Stomach smooth muscle (tissue), 2 donors: Measurements from ENCODE around the gene SPATA46.

Experiments used
- H3K27ac ChIP-seq: one replicate; pipeline ENCODE4 v1.7.0; 2013; ENCODE audit warnings: mild to moderate bottlenecking, low read length, inconsistent platforms
- H3K27me3 ChIP-seq, 2 donors: one replicate each; pipeline ENCODE4 v1.7.0; 2013; ENCODE audit warnings: low read length in 2 of 2; ENCODE audit not compliant: insufficient read depth in 2 of 2, control insufficient read depth in 1 of 2
- H3K36me3 ChIP-seq, 2 donors: one replicate each; pipeline ENCODE4 v1.7.0; 2013; ENCODE audit warnings: low read length in 2 of 2; ENCODE audit not compliant: control insufficient read depth in 2 of 2, insufficient read depth in 2 of 2
- H3K4me1 ChIP-seq: one replicate; pipeline ENCODE4 v1.7.0; 2013; ENCODE audit warnings: low read length; ENCODE audit not compliant: control insufficient read depth, insufficient read depth
- H3K4me3 ChIP-seq, 2 donors: one replicate each; pipeline ENCODE4 v1.7.0; 2013; ENCODE audit warnings: low read length in 2 of 2
- H3K9ac ChIP-seq, 2 donors: one replicate each; pipeline ENCODE4 v1.7.0; 2013; ENCODE audit warnings: low read length in 2 of 2, mild to moderate bottlenecking in 1 of 2
- H3K9me3 ChIP-seq, 2 donors: one replicate each; pipeline ENCODE4 v1.7.0; 2013; ENCODE audit warnings: low read length in 2 of 2; ENCODE audit not compliant: control insufficient read depth in 2 of 2
- donor health status: healthy.
- donor health status: Pancreatic carcinoma.

SPATA46 gene

DNA sequence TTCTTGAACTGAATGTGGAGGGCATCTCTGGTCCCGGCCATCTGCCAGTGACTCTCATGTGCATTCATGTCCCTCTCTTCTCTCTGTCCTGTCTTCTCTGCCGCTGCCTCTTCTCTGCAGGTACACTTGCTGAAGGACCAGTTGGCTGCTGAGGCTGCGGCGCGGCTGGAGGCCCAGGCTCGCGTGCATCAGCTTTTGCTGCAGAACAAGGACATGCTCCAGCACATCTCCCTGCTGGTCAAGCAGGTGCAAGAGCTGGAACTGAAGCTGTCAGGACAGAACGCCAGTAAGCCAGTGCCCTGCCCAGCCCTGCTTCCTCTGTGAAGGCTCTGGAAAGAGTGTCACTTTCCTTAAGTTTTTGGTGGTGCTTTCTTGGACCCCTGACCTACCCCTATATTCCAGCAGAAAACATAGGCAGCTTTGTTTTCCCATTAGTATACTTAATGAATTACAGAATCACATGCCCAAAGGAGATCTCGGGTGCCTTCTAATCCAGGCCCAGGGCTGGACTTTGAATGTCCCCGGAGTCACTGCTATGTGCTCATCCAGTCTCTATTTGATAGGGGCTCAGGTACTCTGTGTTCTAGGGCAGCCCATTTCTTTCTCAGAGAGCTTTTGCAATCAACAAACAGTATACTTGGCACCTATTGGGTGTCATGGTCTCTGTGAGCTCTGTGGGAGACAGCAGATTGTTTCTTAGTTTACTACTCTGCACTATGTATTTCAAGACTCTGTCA, 11.2 kb downstream of the SPATA46 start:
- no peak overlapping the region for H3K27ac ChIP-seq
- H3K9me3 ChIP-seq = no peaks in the 10 kb centered on the region
- no peaks in the 10 kb centered on the region for H3K27me3 ChIP-seq
- H3K4me3 ChIP-seq = no peak overlapping the region
- H3K4me1 ChIP-seq = peaks cover 8% of the 10 kb centered on the region
- no peak overlapping the region for H3K9ac ChIP-seq
- no peaks in the 10 kb centered on the region for H3K36me3 ChIP-seq

DNA sequence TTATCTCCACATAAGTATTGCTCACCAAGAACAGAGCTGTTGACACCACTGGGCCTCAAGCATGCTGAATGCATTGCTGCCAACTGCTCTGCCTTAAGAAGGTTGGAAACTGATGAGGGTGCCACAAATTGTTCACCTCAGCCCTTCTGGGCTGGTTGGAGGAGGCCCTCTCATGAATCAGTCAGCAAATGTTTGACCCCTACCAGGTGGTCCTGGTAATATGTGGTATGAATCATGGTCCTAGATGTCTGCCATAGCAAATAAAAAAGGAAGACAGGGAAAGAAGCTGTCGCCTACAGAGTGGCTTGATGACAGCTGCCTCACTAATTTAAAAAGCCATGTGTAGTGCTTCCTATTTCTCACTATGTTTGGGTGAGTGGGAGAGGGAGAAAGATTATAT, 12.2 kb downstream of the SPATA46 start:
- H3K9me3 ChIP-seq = no peaks in the 10 kb centered on the region
- no peak overlapping the region for H3K4me3 ChIP-seq
- no peak overlapping the region for H3K9ac ChIP-seq
- H3K4me1 ChIP-seq = peaks cover 8% of the 10 kb centered on the region
- no peaks in the 10 kb centered on the region for H3K27me3 ChIP-seq
- H3K27ac ChIP-seq = no peak overlapping the region
- H3K36me3 ChIP-seq = no peaks in the 10 kb centered on the region

DNA sequence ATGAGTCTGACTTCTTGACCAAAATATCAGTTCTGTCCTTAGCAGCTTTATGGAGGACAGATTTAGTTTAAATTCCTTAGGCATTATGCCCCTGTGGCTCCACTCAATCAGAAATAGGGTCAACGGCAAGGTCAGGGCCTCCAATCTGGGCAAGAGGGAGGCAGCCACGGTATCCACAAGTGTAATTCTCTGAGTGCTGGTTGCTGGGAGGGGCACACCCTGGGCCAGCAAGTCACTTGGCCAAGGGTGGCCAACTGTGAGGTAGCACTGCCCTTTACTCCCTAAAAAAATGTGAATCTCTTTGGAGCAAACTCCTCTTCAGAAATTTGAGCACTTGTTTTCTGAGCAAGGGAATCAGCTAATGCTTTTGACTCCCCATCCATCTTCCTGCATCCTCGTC, 12.8 kb downstream of the SPATA46 start:
- Histone ChIP-seq H3K9me3 (no peaks in the 10 kb centered on the region), H3K36me3 (no peaks in the 10 kb centered on the region), H3K27me3 (no peaks in the 10 kb centered on the region), H3K4me1 (peaks cover 8% of the 10 kb centered on the region), H3K9ac (no peak overlapping the region), H3K27ac (no peak overlapping the region), H3K4me3 (no peak overlapping the region)

DNA sequence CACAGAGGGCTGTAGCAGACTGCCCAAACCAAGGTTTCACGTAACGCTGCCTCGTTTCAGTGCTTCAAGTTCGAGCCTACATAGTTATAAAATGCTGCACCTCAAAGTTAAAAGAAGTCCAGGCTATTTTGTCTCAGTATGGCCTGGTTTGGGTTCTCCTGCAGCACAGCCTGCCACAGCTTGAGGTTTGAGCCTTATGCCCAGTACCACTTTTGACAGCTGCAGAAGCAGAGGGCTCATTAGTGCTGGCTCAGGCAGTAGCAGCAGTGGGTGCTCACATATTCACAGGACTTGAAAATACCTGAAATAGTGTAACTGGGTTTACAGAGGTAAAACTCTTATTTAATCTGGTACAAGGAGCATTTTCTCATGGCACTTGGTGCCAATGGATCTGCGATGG, 15.3 kb downstream of the SPATA46 start:
- Histone ChIP-seq H3K27ac (no peak overlapping the region), H3K36me3 (no peaks in the 10 kb centered on the region)

DNA sequence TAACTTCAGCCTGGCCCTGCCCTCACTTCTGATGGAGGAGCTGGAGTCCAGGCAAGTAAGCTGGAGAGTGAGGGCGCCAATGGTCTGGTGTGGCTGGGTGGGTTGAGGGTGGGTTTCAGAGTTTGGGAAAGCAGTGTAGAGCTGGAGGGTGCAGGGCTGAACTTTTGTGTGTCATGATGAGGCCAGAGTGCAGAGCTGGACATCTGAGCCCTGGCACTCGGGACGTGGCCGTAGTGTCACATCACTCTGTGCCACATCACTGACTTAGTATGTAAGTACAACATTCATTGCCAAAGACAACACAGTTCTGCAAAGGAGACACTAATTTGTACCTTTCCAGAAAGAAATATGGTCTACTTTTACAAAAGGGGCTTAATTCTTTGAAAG, 15.8 kb downstream of the SPATA46 start:
- H3K9me3 ChIP-seq = no peaks in the 10 kb centered on the region
- H3K9ac ChIP-seq = no peak overlapping the region
- no peaks in the 10 kb centered on the region for H3K4me1 ChIP-seq
- no peaks in the 10 kb centered on the region for H3K36me3 ChIP-seq
- H3K4me3 ChIP-seq = no peak overlapping the region
- no peaks in the 10 kb centered on the region for H3K27me3 ChIP-seq
- no peak overlapping the region for H3K27ac ChIP-seq

More for the DNA sequence above, 15.3 kb downstream of the SPATA46 start:
- Histone ChIP-seq H3K27me3 (no peaks in the 10 kb centered on the region), H3K4me1 (no peaks in the 10 kb centered on the region), H3K9me3 (no peaks in the 10 kb centered on the region), H3K4me3 (no peak overlapping the region), H3K9ac (no peak overlapping the region)

DNA sequence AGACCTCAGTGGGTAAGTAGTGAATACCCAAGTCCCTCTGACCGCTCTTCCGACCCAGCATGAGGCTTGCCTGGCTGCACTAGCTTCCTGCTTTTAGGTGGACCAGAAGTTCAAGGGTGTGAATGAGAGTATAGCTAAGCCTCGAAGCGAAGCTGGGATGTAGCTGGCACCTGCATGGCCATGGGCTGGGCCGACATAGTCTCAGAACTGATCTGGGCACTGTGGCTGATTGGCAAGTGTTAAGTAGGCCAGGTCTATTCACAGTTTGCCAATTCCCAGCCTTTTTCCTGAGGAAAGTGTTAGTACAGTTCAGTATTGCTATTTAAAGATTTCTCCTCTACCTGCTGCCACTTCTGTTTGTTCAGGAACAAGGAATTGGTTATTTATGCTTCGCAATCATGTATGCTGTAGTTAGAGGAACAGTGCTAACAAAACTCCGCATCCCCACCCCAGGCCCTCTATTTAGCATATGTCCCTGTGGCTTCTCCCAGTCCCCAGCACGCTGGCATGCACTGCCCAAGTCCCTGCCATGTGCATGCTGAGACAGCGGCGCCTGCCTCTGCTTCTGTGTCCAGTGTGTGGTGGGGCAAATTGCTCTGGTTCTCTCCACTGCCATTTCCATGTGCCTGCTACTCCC, 16.3 kb downstream of the SPATA46 start:
- Histone ChIP-seq H3K36me3 (no peaks in the 10 kb centered on the region), H3K4me3 (no peak overlapping the region), H3K27ac (no peak overlapping the region), H3K9ac (no peak overlapping the region), H3K9me3 (no peaks in the 10 kb centered on the region), H3K27me3 (no peaks in the 10 kb centered on the region), H3K4me1 (no peaks in the 10 kb centered on the region)

DNA sequence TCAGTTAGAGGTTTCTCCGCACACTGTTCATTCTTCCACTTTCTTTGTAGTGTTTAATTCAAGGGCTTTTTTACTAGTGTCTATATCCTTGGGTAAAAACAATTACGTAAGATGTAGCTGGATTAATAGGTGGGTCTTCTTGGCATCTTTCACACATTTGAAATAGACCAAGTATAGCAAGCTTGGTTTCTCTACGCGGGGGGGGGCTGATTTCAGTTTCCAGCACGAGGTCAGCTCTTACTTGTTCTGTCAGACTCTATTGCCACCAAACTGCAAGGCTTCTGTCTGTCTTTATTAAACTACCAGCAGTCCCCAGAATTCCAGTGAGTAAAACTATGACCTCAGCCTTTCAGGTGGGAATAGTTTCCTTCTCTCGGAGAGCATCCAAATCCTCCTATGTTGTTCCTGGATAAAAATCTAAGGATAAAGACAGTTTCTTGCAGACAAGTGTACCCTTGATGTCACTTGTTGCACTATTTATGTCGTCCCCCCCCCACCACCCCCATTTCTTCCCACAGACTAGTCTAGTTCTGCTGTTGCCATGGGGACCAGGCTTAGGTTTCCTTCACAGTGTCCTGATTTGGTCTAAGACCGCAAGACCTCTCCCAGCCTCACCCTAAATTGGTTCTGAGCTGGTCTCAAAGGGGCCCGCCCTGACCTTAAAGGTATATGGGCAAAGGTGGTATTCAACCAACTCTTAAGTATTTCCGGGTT, 17.0 kb downstream of the SPATA46 start:
- Histone ChIP-seq H3K27me3 (no peaks in the 10 kb centered on the region), H3K9me3 (no peaks in the 10 kb centered on the region), H3K4me1 (no peaks in the 10 kb centered on the region), H3K36me3 (no peaks in the 10 kb centered on the region), H3K27ac (no peak overlapping the region), H3K9ac (no peak overlapping the region), H3K4me3 (no peak overlapping the region)

DNA sequence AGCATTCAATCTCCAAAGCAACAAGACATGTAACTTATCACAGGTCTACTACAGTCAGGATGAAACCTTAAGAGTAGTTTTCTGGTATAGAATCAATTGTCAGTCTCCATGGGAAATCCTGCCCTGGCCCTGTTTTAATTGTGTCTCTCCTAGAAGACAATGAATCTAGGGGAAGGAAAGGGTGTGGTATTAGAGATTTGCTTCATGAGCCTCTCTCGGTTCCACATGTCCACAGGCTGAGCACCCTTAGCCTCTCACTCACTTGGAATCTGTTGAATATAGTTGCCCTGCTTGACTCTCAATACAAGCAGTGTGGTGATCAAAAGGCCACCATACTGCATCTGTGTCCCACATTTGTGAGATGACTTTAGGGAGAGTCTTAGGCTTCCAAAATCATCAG, 17.7 kb downstream of the SPATA46 start:
- no peaks in the 10 kb centered on the region for H3K36me3 ChIP-seq
- H3K4me1 ChIP-seq = no peaks in the 10 kb centered on the region
- H3K9me3 ChIP-seq = no peaks in the 10 kb centered on the region
- no peak overlapping the region for H3K4me3 ChIP-seq
- no peaks in the 10 kb centered on the region for H3K27me3 ChIP-seq
- no peak overlapping the region for H3K9ac ChIP-seq
- no peak overlapping the region for H3K27ac ChIP-seq

DNA sequence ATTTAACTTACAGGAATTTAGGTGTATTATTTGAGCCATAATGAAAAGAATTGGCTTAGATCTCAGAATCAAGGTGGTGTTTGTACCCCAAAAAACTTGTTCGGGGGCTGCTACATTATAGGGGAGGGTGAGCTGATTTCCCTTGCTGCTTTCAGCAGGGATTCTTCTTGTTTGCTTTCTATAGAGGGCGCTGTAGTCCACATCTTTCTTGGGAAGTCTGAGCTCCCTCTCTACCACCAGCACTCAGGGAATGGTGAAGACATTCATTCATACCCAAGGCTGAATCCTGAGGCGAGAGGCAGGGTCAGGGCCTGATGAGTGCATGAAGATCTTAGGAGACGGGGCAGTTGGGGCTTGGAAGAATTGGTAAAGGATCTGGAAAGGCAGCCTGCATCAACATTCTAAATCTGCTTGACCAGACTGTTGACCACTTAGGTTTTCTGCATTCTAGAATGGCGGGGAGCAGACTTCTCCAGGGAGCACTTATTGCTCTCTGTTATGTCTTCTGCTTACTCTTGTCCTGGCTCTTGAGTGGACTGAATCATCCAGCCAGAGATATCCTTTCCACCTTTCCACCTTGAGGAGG, 18.9 kb downstream of the SPATA46 start:
- no peak overlapping the region for H3K9ac ChIP-seq
- H3K9me3 ChIP-seq = no peaks in the 10 kb centered on the region
- H3K36me3 ChIP-seq = no peaks in the 10 kb centered on the region
- no peak overlapping the region for H3K27ac ChIP-seq
- H3K4me3 ChIP-seq = no peak overlapping the region
- H3K27me3 ChIP-seq = no peaks in the 10 kb centered on the region
- H3K4me1 ChIP-seq = no peaks in the 10 kb centered on the region

DNA sequence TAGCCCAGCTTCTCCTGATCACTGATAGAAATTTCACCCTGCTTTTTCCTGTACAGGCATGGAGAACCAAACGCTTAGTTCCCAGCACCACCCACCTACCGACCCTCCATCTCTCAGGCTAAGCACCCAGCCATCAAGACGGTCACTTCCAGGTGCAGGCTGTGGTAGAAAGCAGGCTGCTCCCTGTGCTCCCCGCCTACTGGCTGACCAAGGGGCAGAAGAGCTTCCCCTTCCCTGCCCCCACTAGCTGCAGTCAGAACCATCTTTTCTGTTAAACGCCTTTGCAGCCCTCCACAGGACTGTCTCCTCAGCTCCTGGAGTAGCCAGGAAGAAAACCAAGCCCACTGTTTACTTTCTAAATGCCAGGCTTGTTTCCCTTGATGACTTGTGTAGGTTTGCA, 23.0 kb downstream of the SPATA46 start:
- H3K27me3 ChIP-seq = no peaks in the 10 kb centered on the region
- H3K36me3 ChIP-seq = no peaks in the 10 kb centered on the region
- H3K4me3 ChIP-seq = no peak overlapping the region
- H3K27ac ChIP-seq = no peak overlapping the region
- no peaks in the 10 kb centered on the region for H3K4me1 ChIP-seq
- H3K9me3 ChIP-seq = no peaks in the 10 kb centered on the region
- H3K9ac ChIP-seq = no peak overlapping the region
